Mesenchymal stem cell (in vitro differentiated cells and primary cell): Measurements from ENCODE around the gene IDH2. TPM values are rescaled to one million over a fixed set of nuclear protein-coding genes. Genes with fewer than 3 reads are reported as not detected.

ENCODE experiments used
- small RNA-seq: library from polyadenylated mRNA; stranded (forward); fragments of <200 nt; extraction: miRNeasy Mini kit (QIAGEN cat#:217004); gene quantifications from one replicate; pipeline ENCODE3, GENCODE V24; 2013; ENCODE audit warnings: low read depth

The IDH2 gene

Small RNA genes lying within 50 kb of the gene (small RNA-seq; reads per million reads assigned to genes)
- gene RF00066: not detected
